ENCODE data around the gene CASP5.
"Not testable (repeated sequence)": the region's sequence is repeated elsewhere in the genome, so short reads cannot be mapped to it uniquely, and the experiment has no call there.

CASP5 gene

GRCh38 chr11:105023003-105023402 lies at the start of gene CASP5:
CASP5 (minus strand) TSS chr11:105023168; CDS start chr11:105023136, 32 bp downstream.
- no peak for DNase-seq (ENCODE audit: low read depth)

- DNase-seq (ENCODE audit: low read depth): not testable (repeated sequence)
Observed at GRCh38 chr11:105072080-105072479, 49.1 kb upstream of the CASP5 start.

- DNase-seq (ENCODE audit: low read depth): no peak
Observed at GRCh38 chr11:105071089-105071732, 48.2 kb upstream of the CASP5 start.

GRCh38 chr11:105070306-105070705 lies 47.3 kb upstream of the CASP5 start:
- DNase-seq (ENCODE audit: low read depth): no peak

- not testable (repeated sequence) for DNase-seq (ENCODE audit: low read depth)
Observed at GRCh38 chr11:105069749-105070148, 46.8 kb upstream of the CASP5 start.

GRCh38 chr11:105063245-105063941 lies 40.4 kb upstream of the CASP5 start:
- DNase-seq (ENCODE audit: low read depth): not testable (repeated sequence)

GRCh38 chr11:105057432-105057831 lies 34.5 kb upstream of the CASP5 start:
- DNase-seq (ENCODE audit: low read depth): no peak

- DNase-seq (ENCODE audit: low read depth): no peak
Observed at GRCh38 chr11:105056446-105056845, 33.5 kb upstream of the CASP5 start.

GRCh38 chr11:105054723-105055493 lies 31.9 kb upstream of the CASP5 start:
- DNase-seq (ENCODE audit: low read depth): no peak

GRCh38 chr11:105052487-105052886 lies 29.5 kb upstream of the CASP5 start:
- no peak for DNase-seq (ENCODE audit: low read depth)

GRCh38 chr11:105051559-105051958 lies 28.6 kb upstream of the CASP5 start:
- no peak for DNase-seq (ENCODE audit: low read depth)

GRCh38 chr11:105049481-105049880 lies 26.5 kb upstream of the CASP5 start:
- DNase-seq (ENCODE audit: low read depth): no peak

GRCh38 chr11:105046898-105047579 lies 24.1 kb upstream of the CASP5 start:
- peak; percentile 93 for DNase-seq (ENCODE audit: low read depth)

- DNase-seq (ENCODE audit: low read depth): peak; percentile 11
Observed at GRCh38 chr11:105045676-105046296, 22.8 kb upstream of the CASP5 start.

- DNase-seq (ENCODE audit: low read depth): peak; percentile 26
Observed at GRCh38 chr11:105044557-105045524, 21.9 kb upstream of the CASP5 start, which contains the start of gene CARD16. CARD16 (minus strand) TSS chr11:105045335; CDS start chr11:105045297, 38 bp downstream.

- DNase-seq (ENCODE audit: low read depth): no peak
Observed at GRCh38 chr11:105042178-105042577, 19.2 kb upstream of the CASP5 start.

GRCh38 chr11:105040703-105041102 lies 17.7 kb upstream of the CASP5 start:
- no peak for DNase-seq (ENCODE audit: low read depth)

- DNase-seq (ENCODE audit: low read depth): peak; percentile 62
Observed at GRCh38 chr11:105034813-105035620, 12.0 kb upstream of the CASP5 start, which contains the start of gene CASP1. CASP1 (minus strand) TSS chr11:105035144; CDS start chr11:105035113, 31 bp downstream.

- not testable (repeated sequence) for DNase-seq (ENCODE audit: low read depth)
Observed at GRCh38 chr11:105034388-105034787, 11.4 kb upstream of the CASP5 start.
